Ureter (tissue), 1 donor: ENCODE measurements around the gene IFIT1. TPM values are rescaled to one million over a fixed set of nuclear protein-coding genes. Genes with fewer than 3 reads are reported as not detected.
"Not testable (repeated sequence)": the region's sequence is repeated elsewhere in the genome, so short reads cannot be mapped to it uniquely, and the experiment has no call there.

ENCODE experiments used
- DNase-seq: peaks from one replicate; pipeline ENCODE4 v3.0.0-alpha.2; 2020; ENCODE audit warnings: low spot score
- total RNA-seq: library from RNA; stranded (reverse); gene quantifications from one replicate; pipeline ENCODE4 v1.2.4, GENCODE V29; 2023
- donor health status: DM: yes; HTN: yes; CAD: no.

IFIT1 gene
- total RNA-seq, 1 donor from 2014 or later, result 4.1 TPM

DNA sequence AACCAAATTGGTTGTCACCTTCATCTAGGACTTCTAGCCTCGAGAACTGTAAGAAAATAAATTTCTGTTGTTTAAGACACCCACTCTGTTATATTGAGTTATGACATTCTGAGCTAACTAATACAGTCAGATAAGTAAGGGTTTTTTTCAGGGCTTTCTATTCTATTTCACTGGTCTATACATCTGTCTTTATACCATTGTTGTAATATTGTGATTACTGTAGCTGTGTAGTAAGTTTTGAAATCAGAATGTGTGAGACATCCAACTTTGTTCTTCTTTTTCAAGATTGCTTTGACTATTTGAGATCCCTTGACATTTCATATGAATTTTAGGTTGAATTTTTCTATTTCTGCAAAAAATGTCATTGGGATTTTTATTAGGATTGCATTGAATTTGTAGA, 7.5 kb downstream of the IFIT1 start:
- no peak for DNase-seq

DNA sequence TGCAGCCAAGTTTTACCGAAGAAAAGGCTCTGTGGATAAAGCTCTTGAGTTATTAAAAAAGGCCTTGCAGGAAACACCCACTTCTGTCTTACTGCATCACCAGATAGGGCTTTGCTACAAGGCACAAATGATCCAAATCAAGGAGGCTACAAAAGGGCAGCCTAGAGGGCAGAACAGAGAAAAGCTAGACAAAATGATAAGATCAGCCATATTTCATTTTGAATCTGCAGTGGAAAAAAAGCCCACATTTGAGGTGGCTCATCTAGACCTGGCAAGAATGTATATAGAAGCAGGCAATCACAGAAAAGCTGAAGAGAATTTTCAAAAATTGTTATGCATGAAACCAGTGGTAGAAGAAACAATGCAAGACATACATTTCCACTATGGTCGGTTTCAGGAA, 10.6 kb downstream of the IFIT1 start:
- no peak for DNase-seq

DNA sequence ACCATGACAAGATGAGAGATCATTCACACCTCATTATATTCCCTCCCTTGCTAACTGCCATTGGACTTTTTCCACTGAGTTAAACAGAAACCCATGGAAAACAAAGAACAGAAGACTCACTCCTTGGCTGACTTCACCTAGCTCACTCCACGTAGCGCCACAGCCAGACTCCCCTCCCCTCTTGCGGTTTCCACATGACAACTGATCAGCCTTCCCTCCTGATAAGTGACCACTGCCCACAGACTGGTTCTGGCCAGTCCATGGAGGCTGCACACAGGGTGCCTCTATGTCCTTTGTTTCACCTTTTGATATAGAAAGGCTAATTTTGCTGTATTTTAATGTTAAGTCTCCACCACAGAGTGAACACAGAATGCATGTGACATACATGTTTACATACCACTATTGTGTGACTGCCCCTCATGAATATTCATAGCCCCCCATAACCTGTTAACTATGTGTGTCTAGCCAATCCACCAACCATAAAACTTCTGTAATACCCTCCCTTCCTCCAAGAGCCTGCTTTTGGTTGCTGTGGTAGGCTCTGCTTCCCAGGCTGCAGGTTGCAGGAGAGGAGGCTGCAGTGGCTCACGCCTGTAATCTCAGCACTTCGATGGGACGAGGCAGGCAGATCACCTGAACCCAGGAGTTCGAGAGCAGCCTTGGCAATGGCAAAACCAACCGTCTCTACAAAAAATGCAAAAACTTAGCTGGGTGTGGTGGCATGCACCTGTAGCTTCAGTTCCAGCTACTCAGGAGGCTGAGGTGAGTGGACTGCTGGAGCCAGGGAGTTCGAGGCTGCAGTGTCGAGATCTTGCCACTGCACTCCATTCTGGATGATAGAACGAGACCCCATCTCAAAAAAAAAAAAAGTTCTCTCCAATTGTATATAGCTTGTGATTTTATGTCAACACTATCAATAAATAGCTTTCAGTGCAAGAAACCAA, 12.0 kb downstream of the IFIT1 start:
- DNase-seq, result no peak

DNA sequence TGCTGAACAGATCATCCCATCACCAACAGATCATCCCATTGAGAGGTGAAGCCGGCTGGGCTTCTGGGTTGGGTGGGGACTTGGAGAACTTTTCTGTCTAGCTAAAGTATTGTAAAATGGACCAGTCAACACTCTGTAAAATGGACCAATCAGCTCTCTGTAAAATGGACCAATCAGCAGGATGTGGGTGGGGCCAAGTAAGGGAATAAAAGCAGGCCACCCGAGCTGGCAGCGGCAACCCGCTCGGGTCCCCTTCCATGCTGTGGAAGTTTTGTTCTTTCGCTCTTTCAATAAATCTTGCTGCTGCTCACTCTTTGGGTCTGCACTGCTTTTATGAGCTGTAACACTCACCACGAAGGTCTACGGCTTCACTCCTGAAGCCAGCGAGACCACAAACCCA, 13.8 kb downstream of the IFIT1 start:
- DNase-seq, result not testable (repeated sequence)

DNA sequence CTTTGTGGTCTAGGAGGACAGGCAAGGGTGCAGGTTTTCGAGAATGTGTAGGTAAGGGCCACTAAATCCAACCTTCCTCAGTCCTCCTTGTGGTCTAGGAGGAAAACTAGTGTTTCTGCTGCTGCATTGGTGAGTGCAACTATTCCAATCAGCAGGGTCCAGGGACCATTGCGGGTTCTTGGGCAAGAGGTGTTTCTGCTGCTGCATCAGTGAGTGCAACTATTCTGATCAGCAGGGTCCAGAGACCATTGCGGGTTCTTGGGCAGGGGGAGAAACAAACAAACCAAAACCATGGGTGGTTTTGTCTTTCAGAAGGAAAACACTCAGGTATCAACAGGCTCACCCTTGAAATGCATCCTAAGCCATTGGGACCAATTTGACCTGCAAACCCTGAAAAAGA, 15.4 kb downstream of the IFIT1 start:
- not testable (repeated sequence) for DNase-seq

DNA sequence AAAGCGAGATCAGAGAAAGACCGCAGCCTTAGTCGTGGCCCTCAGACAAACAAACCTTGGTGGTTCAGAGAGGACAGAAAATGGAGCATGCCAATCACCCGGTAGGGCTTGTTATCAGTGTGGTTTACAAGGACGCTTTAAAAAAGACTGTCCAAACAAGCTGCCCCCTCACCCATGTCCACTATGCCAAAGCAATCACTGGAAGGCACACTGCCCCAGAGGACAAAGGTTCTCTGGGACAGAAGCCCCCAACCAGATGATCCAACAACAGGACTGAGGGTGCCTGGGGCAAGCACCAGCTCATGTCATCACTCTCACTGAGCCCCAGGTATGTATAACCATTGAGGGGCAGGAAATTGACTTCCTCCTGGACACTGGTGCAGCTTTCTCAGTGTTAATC, 16.9 kb downstream of the IFIT1 start:
- not testable (repeated sequence) for DNase-seq

DNA sequence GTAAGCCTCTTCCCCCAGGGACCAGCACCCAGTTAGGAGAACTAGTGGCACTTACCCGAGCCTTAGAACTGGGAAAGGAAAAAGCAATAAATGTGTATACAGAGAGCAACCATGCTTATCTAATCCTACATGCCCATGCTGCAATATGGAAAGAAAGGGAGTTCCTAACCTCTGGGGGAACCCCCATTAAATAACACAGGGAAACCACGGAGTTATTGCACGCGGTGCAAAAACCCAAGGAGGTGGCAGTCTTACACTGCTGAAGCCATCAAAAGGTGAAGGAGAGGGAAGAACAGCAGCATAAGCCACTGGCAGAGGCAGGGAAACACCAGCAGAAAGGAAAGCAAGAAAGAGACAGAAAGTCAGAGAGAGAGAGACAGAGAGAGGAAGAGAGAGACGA, 18.1 kb downstream of the IFIT1 start:
- not testable (repeated sequence) for DNase-seq

DNA sequence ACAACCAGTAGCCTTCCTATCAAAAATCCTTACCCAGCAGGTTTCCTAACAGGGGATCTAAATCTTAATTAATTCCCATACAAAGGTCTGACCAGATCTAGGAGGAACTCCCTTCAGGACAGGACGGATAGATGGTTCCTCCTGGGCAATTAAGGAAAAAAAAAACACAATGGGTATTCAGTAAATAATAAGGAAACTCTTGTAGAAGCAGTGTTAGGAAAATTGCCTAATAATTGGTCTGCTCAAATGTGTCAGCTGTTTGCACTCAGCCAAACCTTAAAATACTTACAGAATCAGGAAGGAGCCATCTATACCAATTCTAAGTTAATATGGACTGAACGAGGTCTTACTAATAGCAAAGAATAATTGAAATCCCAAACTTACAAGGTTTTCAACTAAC, 18.7 kb downstream of the IFIT1 start:
- not testable (repeated sequence) for DNase-seq

DNA sequence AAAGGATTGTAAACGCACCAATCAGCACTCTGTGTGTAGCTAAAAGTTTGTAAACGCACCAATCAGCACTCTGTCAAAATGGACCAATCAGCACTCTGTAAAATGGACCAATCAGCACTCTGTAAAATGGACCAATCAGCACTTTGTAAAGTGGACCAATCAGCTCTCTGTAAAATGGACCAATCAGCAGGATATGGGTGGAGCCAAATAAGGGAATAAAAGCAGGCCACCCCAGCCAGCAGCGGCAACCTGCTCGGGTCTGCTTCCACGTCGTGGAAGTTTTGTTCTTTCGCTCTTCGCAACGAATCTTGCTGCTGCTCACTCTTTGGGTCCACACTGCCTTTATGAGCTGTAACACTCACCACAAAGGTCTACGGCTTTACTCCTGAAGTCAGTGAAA, 19.9 kb downstream of the IFIT1 start:
- DNase-seq, result not testable (repeated sequence)

DNA sequence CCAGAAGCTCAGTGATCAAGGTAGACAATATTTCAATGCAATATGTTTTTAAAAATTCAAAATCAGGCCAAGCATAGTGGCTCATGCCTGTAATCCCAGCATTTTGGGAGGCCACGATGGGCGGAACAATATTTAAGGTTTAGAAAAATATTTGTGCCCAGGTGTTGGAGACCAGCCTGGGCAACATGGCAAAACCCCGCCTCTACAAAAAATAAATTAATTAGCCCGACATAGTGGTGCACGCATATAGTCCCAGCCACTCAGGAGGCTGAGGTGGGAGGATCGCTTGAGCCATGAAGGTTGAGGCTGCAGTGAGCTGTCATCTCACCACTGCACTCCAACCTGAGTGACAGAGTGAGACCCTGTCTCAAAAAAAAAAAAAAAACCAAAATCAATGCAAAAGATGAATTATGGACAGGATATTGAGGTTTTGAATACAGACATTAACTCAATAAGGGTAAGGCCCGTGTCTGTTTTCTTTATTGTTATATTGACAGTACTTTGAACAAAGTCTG, 21.0 kb downstream of the IFIT1 start:
- DNase-seq, result no peak

DNA sequence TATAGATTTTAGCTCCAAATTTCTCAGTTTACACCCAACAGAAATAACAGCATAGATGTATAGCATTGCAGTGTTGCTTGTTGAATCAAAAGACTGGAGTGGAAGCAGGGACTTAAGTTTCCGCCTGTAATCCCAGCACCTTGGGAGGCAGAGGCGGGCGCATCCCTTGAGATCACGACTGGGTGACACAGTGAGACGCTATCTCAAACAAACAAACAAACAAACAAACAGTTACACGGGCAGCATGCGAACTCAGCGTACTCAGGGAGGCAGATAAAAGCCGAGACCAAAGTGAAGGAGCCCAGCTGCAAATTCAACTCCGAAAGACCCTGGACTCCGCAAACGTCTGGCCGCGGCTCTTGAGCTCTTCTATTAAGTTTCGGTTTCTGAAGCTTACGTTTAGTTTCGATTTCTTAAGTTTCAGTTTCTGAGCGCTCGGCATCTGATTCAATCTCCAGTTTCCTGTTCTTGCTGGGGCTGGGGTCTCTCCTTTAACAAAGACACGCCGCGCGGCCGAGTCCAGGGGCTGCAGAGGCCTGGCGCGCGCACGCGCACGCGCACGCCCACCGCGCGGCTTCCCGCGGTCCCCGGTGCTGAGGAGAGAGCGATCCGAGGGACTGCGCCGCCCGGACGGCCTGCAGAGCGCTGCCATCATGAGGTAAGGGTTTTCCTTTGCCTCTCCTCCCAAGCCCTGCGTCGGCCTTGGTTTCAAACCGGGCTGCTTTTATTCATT, 21.9 kb downstream of the IFIT1 start, which contains the start of gene IFIT5:
IFIT5 (plus strand) TSS at position 423 of the 733 bp plus-strand sequence; CDS start at position 654, 231 bp downstream.
- DNase-seq, result peak; percentile 66

DNA sequence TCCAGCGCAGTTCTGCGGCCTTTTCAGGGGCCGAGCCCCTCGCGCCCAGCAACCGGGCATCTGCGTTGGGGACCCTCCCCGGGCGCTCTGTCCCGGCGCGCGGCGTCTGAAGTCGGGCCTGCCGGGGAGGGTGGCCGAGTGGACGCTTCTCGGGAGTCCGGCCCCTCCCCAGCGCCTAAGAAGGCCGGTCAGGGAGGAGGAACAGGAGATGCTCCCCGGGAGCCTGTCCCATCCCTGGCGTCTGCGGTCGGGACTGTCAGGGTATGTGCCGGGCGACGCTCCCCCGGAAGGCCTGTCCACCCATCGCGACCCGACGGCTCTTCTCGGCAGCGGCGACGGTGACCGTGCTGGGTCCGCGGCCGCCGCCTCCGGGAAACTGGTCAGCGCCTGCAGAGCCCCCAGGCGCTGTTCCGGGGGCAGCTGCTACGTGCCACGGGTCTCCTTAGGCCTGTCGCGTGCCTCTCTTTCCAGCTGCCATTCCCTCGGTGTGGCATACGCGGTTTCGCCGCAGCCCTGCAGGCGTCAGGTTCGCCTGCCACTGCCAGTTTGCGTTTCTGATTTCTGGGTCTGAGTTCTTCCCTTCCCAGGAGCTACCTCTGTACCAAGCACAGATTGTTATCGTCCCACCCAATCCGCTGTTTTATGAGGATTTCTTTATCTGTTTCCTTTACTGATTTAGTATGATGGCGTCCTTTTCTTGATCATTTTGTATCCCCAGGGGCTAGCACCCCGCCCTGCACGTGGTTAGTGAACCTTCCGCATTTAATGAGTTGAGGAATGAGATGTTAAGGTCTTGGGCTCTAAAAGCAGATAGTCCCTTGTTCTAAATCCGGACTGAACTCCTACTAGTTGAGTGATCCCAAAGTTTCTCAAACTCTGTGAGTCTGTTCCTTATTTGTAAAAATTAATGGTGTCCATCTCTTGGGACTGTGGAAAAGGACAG, 22.7 kb downstream of the IFIT1 start:
- peak; percentile 57 for DNase-seq

DNA sequence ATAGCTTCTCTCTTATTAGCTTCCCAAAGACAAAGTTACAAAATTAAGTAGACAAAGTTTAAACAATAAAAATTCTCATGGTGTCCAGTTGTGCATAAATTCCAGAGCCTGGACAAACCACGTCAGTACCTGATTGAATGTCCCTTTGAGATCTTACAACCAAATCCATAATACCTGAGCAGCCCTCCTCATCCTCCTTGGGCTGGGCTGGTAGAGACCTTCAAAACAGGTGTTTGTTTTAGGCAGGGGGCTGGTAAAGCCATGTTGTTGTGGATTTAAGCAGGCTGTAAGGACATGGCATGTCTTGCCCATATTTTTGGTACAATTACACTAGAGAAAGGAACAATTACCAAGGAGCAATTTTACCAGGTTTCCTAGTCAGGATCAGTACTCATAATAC, 24.0 kb downstream of the IFIT1 start:
- DNase-seq, result no peak

DNA sequence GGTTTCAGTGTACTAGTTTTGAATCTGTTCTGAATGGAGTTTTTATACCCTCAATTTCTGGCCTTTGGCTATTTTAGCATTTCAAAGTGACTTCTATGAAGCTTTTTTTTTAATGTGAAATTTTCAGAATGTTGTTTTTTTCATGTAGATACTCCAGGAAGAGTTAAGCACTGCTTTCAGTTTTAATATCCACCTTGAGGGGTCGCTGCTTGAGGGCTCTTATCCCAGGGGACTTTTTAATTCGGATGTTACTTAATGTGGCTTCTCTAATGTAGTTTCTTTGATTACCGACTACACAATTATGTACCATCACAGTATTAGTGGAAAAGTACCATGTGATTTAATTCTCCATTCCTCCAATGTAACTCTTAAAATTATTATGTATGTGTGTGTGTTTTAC, 27.1 kb downstream of the IFIT1 start:
- no peak for DNase-seq

DNA sequence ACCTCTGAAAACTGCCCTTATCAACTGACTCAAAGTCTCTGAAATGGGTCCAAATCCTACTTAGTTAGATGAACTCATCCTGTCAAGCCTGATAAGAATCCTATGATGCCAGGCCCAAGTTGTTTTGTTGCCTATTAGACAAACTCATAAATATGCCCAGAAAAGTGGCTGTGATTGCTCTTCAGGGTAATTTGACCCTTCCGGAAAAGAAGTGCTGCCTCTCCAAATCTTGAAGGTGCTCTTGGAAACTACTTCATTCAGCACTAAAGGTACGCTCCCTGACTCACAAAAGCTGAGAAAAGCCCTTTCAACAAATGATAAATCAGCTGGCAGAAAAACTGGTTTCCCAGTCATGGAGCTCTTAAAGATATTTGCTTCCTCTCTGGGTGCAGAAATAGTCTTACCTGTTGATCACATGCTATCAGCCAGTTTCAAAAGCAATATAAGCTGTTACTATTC, 28.6 kb downstream of the IFIT1 start:
- DNase-seq, result no peak

DNA sequence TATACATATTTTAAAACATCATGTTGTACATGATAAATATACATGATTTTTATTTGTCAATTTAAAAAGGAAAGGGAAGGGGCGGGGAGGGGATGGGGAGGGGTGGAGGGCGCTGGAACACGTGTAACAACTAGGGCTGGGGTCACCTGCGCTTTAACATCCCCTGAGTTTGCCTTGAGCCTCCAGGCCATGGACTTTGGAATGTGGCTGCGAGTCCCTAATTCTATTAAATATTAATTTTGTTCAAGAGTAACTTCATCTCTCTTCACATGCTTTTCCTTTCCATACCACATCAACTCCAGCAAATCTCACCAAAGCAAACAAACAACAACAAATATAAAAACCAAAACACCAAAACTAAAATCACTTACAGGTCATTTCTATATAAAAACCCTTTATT, 32.6 kb downstream of the IFIT1 start:
- no peak for DNase-seq

DNA sequence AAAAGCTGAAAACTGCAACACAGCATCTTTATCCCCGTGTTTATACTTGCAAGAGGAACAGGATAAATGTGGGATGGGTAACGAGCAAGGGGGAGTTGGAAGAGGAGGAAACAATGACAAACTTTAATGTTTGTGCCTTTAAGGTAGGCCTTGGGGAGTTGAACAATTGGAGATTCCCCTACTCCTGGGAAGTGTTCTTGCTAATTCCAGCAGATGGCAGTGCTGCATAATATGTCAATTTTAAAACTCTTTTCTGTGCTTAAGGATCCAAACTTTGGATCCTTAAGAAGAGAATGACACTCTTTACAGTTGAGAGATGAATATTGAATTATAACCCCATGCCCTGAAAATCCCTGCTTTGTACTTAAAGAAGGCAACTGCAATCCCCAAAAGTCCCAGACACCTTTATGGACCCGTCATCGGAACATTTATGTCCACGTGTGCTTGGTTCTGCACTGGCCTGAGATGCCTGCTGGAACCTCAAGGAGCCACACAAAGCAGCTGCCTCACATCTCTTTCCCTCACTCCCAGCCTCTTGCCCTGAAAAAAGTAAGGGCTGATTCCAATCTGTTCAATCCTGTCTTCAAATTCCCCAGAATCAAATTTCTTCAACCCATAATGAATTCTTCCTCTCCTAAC, 33.9 kb downstream of the IFIT1 start:
- DNase-seq, result no peak

DNA sequence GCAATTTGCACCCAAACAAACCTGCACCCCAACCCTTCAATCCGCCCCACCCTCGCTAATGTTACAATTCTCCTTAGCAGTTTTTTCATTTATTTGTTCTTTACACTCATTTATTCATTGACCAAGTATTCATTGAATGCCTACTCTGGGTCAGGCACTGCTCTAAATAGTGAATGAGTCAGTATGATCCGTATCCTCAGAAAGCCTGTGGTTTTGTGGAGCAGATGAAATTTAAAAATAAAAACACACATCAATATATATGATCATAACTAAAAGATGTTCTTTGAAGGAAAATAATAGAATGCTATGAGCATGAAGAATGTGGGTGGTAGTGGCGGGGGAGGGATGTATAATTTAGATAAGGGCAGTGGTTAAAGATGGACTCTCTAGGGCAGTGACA, 35.2 kb downstream of the IFIT1 start:
- no peak for DNase-seq

DNA sequence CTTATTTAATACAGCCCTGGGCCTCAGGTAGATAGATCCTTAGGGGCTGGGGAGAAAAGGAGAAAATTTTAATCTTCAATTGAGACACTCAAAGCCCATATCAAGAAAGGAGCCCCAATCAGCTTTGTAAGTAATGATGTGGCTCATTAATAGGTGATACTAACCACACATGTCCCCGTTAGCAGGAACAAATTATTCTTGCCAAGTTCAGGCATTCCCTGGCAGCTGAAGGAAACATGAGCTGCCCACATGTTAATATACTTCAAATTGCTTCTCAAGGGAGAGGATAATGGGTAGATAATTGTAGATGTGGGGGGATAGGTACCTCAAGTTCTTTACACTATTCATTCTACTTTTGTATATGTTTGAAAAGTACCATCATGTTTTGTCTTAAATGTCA, 36.5 kb downstream of the IFIT1 start:
- DNase-seq, result no peak

DNA sequence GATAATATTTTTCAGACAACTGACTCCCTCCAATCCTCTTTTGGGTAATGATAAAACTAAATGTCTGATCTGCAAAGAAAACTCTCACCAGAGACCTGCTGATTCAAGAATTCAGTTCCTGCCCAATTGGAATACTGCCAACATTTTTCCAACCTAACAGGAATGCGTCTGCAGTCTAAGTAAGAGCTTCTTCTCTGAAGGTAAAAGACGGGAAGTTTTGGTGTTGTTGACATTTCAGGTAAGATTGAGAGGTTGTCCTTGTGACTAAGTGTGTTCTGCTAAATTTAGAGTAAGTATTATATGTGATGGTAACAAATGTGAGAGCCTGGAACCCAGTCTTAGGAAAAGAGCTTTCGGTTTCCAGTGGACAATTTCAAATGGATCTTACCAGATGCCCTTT, 39.6 kb downstream of the IFIT1 start:
- DNase-seq, result no peak

DNA sequence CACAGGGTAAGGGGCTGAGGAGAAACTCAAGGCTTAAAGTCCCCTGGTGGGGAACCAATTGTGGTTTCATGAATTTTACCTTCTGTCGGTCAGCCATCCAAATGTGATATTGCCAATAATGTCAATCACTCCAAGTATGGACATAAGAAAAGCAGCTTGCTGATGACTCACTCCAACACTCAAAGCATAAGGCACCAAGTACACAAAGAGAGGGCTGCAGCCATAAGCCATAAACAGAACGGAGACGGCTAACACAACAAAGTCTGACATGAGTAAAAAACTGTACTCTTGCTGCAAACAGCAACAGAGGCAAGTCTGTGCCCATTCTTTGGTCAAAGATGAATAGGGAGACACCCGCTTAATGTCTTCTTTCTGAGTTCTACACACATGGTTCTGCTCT, 46.1 kb downstream of the IFIT1 start:
- no peak for DNase-seq
